GM18867 (cell line): ENCODE results near the gene PLA2G4B.

Source experiments
- ATAC-seq: cut with Tn5 transposase; IDR thresholded peaks from one replicate; pipeline ENCODE4 v1.9.1; 2021; ENCODE audit warnings: mild to moderate bottlenecking, moderate library complexity; ENCODE audit not compliant: unreplicated experiment

The PLA2G4B gene

GRCh38 chr15:41806291-41807181 is 32.1 kb upstream of the PLA2G4B start:
- no peak for ATAC-seq

- no peak for ATAC-seq
These were observed 29.5 kb upstream of the PLA2G4B start for GRCh38 chr15:41809121-41809520.

- ATAC-seq = no peak
These were observed 29.0 kb upstream of the PLA2G4B start for GRCh38 chr15:41809526-41810220.

- no peak for ATAC-seq
These were observed 27.8 kb upstream of the PLA2G4B start for GRCh38 chr15:41810651-41811431.

GRCh38 chr15:41811432-41812195 is 27.0 kb upstream of the PLA2G4B start:
- no peak for ATAC-seq

GRCh38 chr15:41812820-41813375 is 25.7 kb upstream of the PLA2G4B start:
- ATAC-seq = no peak

GRCh38 chr15:41813426-41813825 is 25.2 kb upstream of the PLA2G4B start:
- ATAC-seq = no peak

GRCh38 chr15:41814534-41814933 is 24.1 kb upstream of the PLA2G4B start:
- ATAC-seq = no peak

GRCh38 chr15:41816788-41817187 is 21.9 kb upstream of the PLA2G4B start:
- ATAC-seq = no peak

GRCh38 chr15:41817327-41817726 is 21.3 kb upstream of the PLA2G4B start:
- no peak for ATAC-seq

- no peak for ATAC-seq
These were observed 20.9 kb upstream of the PLA2G4B start for GRCh38 chr15:41817781-41818180.

- no peak for ATAC-seq
These were observed 19.1 kb upstream of the PLA2G4B start for GRCh38 chr15:41819455-41820050.

GRCh38 chr15:41820791-41821423 is 17.7 kb upstream of the PLA2G4B start:
- no peak for ATAC-seq

- ATAC-seq = no peak
These were observed 16.8 kb upstream of the PLA2G4B start for GRCh38 chr15:41821831-41822230.

- no peak for ATAC-seq
These were observed 16.2 kb upstream of the PLA2G4B start for GRCh38 chr15:41822471-41822870.

GRCh38 chr15:41822957-41823356 is 15.7 kb upstream of the PLA2G4B start:
- no peak for ATAC-seq

- ATAC-seq = no peak
These were observed 15.1 kb upstream of the PLA2G4B start for GRCh38 chr15:41823502-41823901.

- ATAC-seq = no peak
These were observed 14.4 kb upstream of the PLA2G4B start for GRCh38 chr15:41824062-41824745.

GRCh38 chr15:41825145-41825544 is 13.5 kb upstream of the PLA2G4B start:
- ATAC-seq = no peak
